PC-3 (cell line): ENCODE results near the gene TSHZ2. TPM values are rescaled to one million over a fixed set of nuclear protein-coding genes. Genes with fewer than 3 reads are reported as not detected.

Experiments
- ATAC-seq: fragments of 200-7000 bp; cut with Tn5 transposase; 2 replicates; pipeline ENCODE4 v1.9.1; 2020; ENCODE audit warnings: mild to moderate bottlenecking, moderate library complexity
- BruUV-seq: library from RNA; stranded (reverse); fragments of 400-500 nt; replicated peaks from 2 replicates; lab custom pipeline; 2021; lab: Mats Ljungman, UMichigan
- CTCF ChIA-PET: fragments of 300-600 bp; sonication (Branson Sonifier 250); formaldehyde crosslinking; loops from one replicate; lab custom pipeline; 2022; ENCODE audit warnings: antibody characterized with exemption; lab: Charles Lee
- POLR2A ChIA-PET: fragments of 300-600 bp; sonication (Branson Sonifier 250); formaldehyde crosslinking; loops from one replicate; lab custom pipeline; 2022; ENCODE audit warnings: antibody characterized with exemption; ENCODE audit not compliant: unreplicated experiment; lab: Charles Lee
- DNase-seq: peaks from one replicate; pipeline ENCODE4 v3.0.0-alpha.2; 2015
- H2AFZ ChIP-seq: fragments of 300-600 bp; sonication (generic); 2 replicates; pipeline ENCODE4 v1.6.0; 2016; ENCODE audit warnings: antibody characterized with exemption, low read length
- H3F3A ChIP-seq: fragments of 300-600 bp; sonication (generic); one replicate; pipeline ENCODE4 v1.6.0; 2017; ENCODE audit warnings: antibody characterized with exemption, low read length, control low read depth, mild to moderate bottlenecking; ENCODE audit not compliant: unreplicated experiment
- H3K27ac ChIP-seq: fragments of 300-600 bp; sonication (generic); 2 replicates; pipeline ENCODE4 v1.5.1; 2016; ENCODE audit warnings: mild to moderate bottlenecking, low read length
- H3K27me3 ChIP-seq: fragments of 300-600 bp; sonication (generic); 2 replicates; pipeline ENCODE4 v1.6.1; 2016; ENCODE audit warnings: low read length, mixed read lengths
- H3K36me3 ChIP-seq: fragments of 300-600 bp; sonication (generic); 2 replicates; pipeline ENCODE4 v1.6.1; 2016; ENCODE audit warnings: low read depth, mixed run types, low read length, mixed read lengths
- H3K4me1 ChIP-seq: fragments of 300-600 bp; sonication (generic); 2 replicates; pipeline ENCODE4 v1.5.1; 2016; ENCODE audit warnings: low read length; ENCODE audit not compliant: insufficient read depth
- H3K4me2 ChIP-seq: fragments of 300-600 bp; sonication (generic); 2 replicates; pipeline ENCODE4 v1.6.0; 2016; ENCODE audit warnings: low read length
- H3K4me3 ChIP-seq: fragments of 300-600 bp; sonication (generic); 2 replicates; pipeline ENCODE4 v1.5.1; 2016; ENCODE audit warnings: mild to moderate bottlenecking, low read length, mixed read lengths
- H3K79me2 ChIP-seq: fragments of 300-600 bp; sonication (generic); 2 replicates; pipeline ENCODE4 v1.6.1; 2017; ENCODE audit warnings: low read length, mixed read lengths
- H3K9ac ChIP-seq: fragments of 300-600 bp; sonication (generic); 2 replicates; pipeline ENCODE4 v1.6.0; 2016; ENCODE audit warnings: mild to moderate bottlenecking, low read length
- H3K9me2 ChIP-seq: fragments of 300-600 bp; sonication (generic); replicated peaks from 2 replicates; pipeline ENCODE4 v1.6.1; 2016; ENCODE audit warnings: mixed run types, low read length, mixed read lengths
- H3K9me3 ChIP-seq: fragments of 300-600 bp; sonication (generic); 2 replicates; pipeline ENCODE4 v1.6.1; 2016; ENCODE audit warnings: low read length, mixed read lengths
- H4K20me1 ChIP-seq: fragments of 300-600 bp; sonication (generic); 2 replicates; pipeline ENCODE4 v1.6.1; 2016; ENCODE audit warnings: low read length, mixed read lengths
- EZH2 ChIP-seq: fragments of 300-600 bp; sonication (generic); IDR thresholded peaks from one replicate; pipeline ENCODE4 v1.6.1; 2017; ENCODE audit warnings: antibody characterized with exemption, mild to moderate bottlenecking, low read length; ENCODE audit not compliant: unreplicated experiment
- EZH2phosphoT487 ChIP-seq: fragments of 300-600 bp; sonication (generic); IDR thresholded peaks from 2 replicates; pipeline ENCODE4 v1.6.1; 2018; ENCODE audit warnings: mild to moderate bottlenecking, antibody characterized with exemption, low read length, borderline replicate concordance
- intact Hi-C: fragments of 100-400 bp; cut with micrococcal nuclease; formaldehyde crosslinking; loops from 2 replicates; pipeline ENCODE4 v1.9.0; 2023
- total RNA-seq: library from RNA; depleted of rRNA; stranded (reverse); fragments of >200 nt; gene quantifications from 2 replicates; pipeline ENCODE4 v1.2.3, GENCODE V29; 2014
- TF ChIP-seq, protein P1 (sequence below): fragments of 300-600 bp; sonication (generic); conservative IDR thresholded peaks from 2 replicates; pipeline ENCODE4 v1.5.1; 2017; ENCODE audit warnings: antibody characterized with exemption, low read depth, mild to moderate bottlenecking, low read length

Gene TSHZ2
- total RNA-seq, 1 experiment from 2014 or later, result not detected

DNA sequence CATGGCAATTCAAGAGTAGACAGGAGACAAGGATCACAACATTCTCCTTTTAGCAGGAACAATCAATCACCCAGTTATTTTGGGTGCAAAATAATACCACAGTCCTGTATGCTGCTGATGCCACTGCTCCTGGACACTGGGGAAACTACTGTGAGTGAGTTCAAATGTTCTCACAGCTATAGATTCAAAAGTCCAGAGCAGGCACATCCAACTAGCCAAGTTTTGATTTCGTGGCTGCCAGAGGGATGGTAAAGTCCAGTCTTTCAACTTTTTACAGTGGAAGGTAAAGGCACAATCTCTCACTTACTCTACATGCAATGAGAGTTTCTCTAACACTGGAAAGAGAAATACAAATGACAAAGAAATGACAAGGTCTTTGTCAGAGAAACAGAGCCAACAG, 26.9 kb upstream of the TSHZ2 start:
- TF ChIP-seq EZH2 (no peak), EZH2phosphoT487 (no peak)
- TF ChIP-seq, protein P1, sequence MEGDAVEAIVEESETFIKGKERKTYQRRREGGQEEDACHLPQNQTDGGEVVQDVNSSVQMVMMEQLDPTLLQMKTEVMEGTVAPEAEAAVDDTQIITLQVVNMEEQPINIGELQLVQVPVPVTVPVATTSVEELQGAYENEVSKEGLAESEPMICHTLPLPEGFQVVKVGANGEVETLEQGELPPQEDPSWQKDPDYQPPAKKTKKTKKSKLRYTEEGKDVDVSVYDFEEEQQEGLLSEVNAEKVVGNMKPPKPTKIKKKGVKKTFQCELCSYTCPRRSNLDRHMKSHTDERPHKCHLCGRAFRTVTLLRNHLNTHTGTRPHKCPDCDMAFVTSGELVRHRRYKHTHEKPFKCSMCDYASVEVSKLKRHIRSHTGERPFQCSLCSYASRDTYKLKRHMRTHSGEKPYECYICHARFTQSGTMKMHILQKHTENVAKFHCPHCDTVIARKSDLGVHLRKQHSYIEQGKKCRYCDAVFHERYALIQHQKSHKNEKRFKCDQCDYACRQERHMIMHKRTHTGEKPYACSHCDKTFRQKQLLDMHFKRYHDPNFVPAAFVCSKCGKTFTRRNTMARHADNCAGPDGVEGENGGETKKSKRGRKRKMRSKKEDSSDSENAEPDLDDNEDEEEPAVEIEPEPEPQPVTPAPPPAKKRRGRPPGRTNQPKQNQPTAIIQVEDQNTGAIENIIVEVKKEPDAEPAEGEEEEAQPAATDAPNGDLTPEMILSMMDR, result no peak

DNA sequence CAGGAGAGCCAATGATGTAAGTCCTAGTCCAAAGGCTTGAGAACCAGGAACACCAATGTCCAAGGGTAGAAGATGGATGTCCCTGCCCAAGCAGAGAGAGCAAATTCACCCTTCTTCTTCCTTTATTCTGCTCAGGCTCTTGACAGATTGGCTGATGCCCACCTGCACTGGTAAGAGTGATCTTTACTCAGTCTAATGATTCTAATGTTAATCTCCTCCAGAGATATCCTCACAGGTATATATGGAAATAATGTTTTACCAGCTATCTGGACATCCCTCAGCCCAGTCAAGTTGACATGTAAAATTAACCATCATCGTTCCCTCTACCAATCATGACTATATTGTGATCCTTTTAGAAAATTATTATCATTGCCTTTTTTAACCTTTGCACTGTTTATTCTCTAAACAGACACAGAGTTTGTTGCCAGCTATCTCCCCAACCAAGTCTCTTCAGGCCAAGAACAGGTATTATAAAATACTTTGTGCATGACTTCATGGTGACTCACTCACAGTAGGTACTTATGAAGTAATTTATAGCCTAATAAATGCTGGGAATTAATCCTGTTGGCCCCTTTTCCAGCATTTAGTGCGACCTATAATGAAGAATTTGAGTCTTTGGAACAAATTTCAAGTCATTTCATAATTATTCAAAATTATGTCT, 26.2 kb upstream of the TSHZ2 start:
- TF ChIP-seq, protein P1, result no peak
- TF ChIP-seq EZH2phosphoT487, result no peak
- no peak for TF ChIP-seq EZH2
- H3K79me2 ChIP-seq, result no peaks in the 10 kb centered on the region
- H4K20me1 ChIP-seq, result no peaks in the 10 kb centered on the region
- H3K4me3 ChIP-seq, result no peak overlapping the region
- H3K27me3 ChIP-seq, result no peaks in the 10 kb centered on the region
- no peak overlapping the region for H3K9ac ChIP-seq
- no peaks in the 10 kb centered on the region for H3K36me3 ChIP-seq
- no peaks in the 10 kb centered on the region for H3K9me2 ChIP-seq
- DNase-seq (peak; percentile 64), ATAC-seq (no peak)
- H3K9me3 ChIP-seq, result peaks cover 20% of the 10 kb centered on the region; the same call in 1 of the 2 replicates
- no peak overlapping the region for H2AFZ ChIP-seq
- peaks cover 8% of the 10 kb centered on the region; the same call in 1 of the 2 replicates for H3K4me1 ChIP-seq
- ChIA-PET CTCF (no interaction called here), POLR2A (no interaction called here)
- intact Hi-C loops, result no loop called here
- no peak overlapping the region for H3K4me2 ChIP-seq
- no TSS peak for BruUV-seq
- H3F3A ChIP-seq, result no peaks in the 10 kb centered on the region
- H3K27ac ChIP-seq, result no peak overlapping the region

More for the DNA sequence above, 26.9 kb upstream of the TSHZ2 start:
- Histone ChIP-seq H3K4me2 (no peak overlapping the region), H3K27me3 (peaks cover 4% of the 10 kb centered on the region; the same call in 1 of the 2 replicates), H2AFZ (no peak overlapping the region), H3K9me2 (no peaks in the 10 kb centered on the region), H4K20me1 (no peaks in the 10 kb centered on the region), H3K9me3 (peaks cover 24% of the 10 kb centered on the region; the same call in 1 of the 2 replicates), H3F3A (no peaks in the 10 kb centered on the region), H3K36me3 (no peaks in the 10 kb centered on the region), H3K4me1 (peaks cover 8% of the 10 kb centered on the region; the same call in 1 of the 2 replicates), H3K9ac (no peak overlapping the region), H3K79me2 (no peaks in the 10 kb centered on the region), H3K27ac (no peak overlapping the region), H3K4me3 (no peak overlapping the region)
- ATAC-seq, result no peak
- intact Hi-C loops, result no loop called here
- POLR2A ChIA-PET, result no interaction called here
- DNase-seq, result no peak
- no TSS peak for BruUV-seq
- CTCF ChIA-PET, result no interaction called here

DNA sequence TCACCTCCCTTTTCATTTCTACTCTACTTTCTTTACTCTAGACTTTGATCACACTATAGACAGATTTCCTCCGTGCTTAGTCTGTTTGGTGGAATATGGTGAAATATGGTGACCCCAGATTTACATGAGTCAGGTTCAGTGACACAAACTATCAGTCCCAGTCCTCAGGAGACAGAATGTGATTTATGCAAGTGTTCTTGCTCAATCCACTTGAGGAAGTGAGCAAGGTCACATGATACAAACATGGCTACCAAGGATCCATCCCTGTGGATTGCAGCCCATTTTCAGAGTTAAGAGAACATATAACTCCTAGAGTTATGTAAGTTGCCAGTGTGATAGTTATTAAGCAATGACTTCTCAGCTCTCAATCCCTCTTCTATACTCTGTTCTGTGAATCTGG, 23.7 kb upstream of the TSHZ2 start:
- DNase-seq, result no peak
- intact Hi-C loops, result no loop called here
- H3K79me2 ChIP-seq, result no peaks in the 10 kb centered on the region
- H4K20me1 ChIP-seq, result no peaks in the 10 kb centered on the region
- H3K27ac ChIP-seq, result no peak overlapping the region
- peaks cover 23% of the 10 kb centered on the region for H3K9me3 ChIP-seq
- H3F3A ChIP-seq, result no peaks in the 10 kb centered on the region
- H3K9ac ChIP-seq, result no peak overlapping the region
- no peak overlapping the region for H2AFZ ChIP-seq
- no peak for ATAC-seq
- no peaks in the 10 kb centered on the region for H3K36me3 ChIP-seq
- CTCF ChIA-PET, result no interaction called here
- H3K27me3 ChIP-seq, result no peaks in the 10 kb centered on the region
- POLR2A ChIA-PET, result no interaction called here
- H3K9me2 ChIP-seq, result no peaks in the 10 kb centered on the region
- H3K4me3 ChIP-seq, result no peak overlapping the region
- no peak overlapping the region for H3K4me2 ChIP-seq
- peaks cover 8% of the 10 kb centered on the region; the same call in 1 of the 2 replicates for H3K4me1 ChIP-seq
- BruUV-seq, result no TSS peak
- TF ChIP-seq, protein P1, result no peak
- TF ChIP-seq EZH2 (no peak), EZH2phosphoT487 (no peak)
